ENCODE results near the gene GUCD1.

GRCh38 chr22:24578355-24579257 lies 23.7 kb upstream of the GUCD1 start:
- no peak for TF ChIP-seq POLR2A (IDR thresholded peaks at IDR 0.05; ENCODE audit: extremely low read depth, insufficient read length)
- TF ChIP-seq, protein P1, sequence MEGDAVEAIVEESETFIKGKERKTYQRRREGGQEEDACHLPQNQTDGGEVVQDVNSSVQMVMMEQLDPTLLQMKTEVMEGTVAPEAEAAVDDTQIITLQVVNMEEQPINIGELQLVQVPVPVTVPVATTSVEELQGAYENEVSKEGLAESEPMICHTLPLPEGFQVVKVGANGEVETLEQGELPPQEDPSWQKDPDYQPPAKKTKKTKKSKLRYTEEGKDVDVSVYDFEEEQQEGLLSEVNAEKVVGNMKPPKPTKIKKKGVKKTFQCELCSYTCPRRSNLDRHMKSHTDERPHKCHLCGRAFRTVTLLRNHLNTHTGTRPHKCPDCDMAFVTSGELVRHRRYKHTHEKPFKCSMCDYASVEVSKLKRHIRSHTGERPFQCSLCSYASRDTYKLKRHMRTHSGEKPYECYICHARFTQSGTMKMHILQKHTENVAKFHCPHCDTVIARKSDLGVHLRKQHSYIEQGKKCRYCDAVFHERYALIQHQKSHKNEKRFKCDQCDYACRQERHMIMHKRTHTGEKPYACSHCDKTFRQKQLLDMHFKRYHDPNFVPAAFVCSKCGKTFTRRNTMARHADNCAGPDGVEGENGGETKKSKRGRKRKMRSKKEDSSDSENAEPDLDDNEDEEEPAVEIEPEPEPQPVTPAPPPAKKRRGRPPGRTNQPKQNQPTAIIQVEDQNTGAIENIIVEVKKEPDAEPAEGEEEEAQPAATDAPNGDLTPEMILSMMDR (IDR thresholded peaks at IDR 0.05; ENCODE audit: low read depth, low read length): no peak
- TF ChIP-seq MYC (IDR thresholded peaks at IDR 0.05; ENCODE audit: low read depth, low read length): no peak

All from NB4 (cell line).